GM12872 (cell line): ENCODE results near the gene TBX15.

Experiments
- CTCF ChIP-seq: IDR thresholded peaks from 3 replicates; pipeline ENCODE4 v1.5.1; 2011; ENCODE audit warnings: low read depth, mild to moderate bottlenecking, low read length, moderate library complexity; ENCODE audit not compliant: insufficient read depth

Gene TBX15

GRCh38 chr1:118973531-118974137 is 14.5 kb downstream of the TBX15 start:
- TF ChIP-seq CTCF = no peak

- TF ChIP-seq CTCF = no peak
These were observed 15.1 kb downstream of the TBX15 start for GRCh38 chr1:118973032-118973431.

- no peak for TF ChIP-seq CTCF
These were observed 17.7 kb downstream of the TBX15 start for GRCh38 chr1:118970451-118970850.

GRCh38 chr1:118963456-118964430 is 24.4 kb downstream of the TBX15 start:
- no peak for TF ChIP-seq CTCF

GRCh38 chr1:118963138-118963455 is 25.0 kb downstream of the TBX15 start:
- no peak for TF ChIP-seq CTCF

GRCh38 chr1:118961156-118961555 is 27.0 kb downstream of the TBX15 start:
- no peak for TF ChIP-seq CTCF

- no peak for TF ChIP-seq CTCF
These were observed 27.5 kb downstream of the TBX15 start for GRCh38 chr1:118960567-118961136.
